ENCODE measurements around the gene NOP53. TPM values are rescaled to one million over a fixed set of nuclear protein-coding genes. Genes with fewer than 3 reads are reported as not detected.
"Not testable (repeated sequence)": the region's sequence is repeated elsewhere in the genome, so short reads cannot be mapped to it uniquely, and the experiment has no call there.

NOP53 gene
- total RNA-seq, 4 donors from 2014 or later, result 141 to 262 (median 150) TPM

GRCh38 chr19:47798904-47799266 lies 53.5 kb downstream of the NOP53 start:
- ATAC-seq, result no peak
- H3K4me1 ChIP-seq, result no peaks in the 10 kb centered on the region
- no peak for DNase-seq
- H3K27me3 ChIP-seq, result no peaks in the 10 kb centered on the region
- no peak overlapping the region for H3K27ac ChIP-seq
- no peak overlapping the region for H3K4me3 ChIP-seq
- no peaks in the 10 kb centered on the region for H3K36me3 ChIP-seq
- TF ChIP-seq CTCF (IDR thresholded peaks at IDR 0.05 in 4 of 5, conservative IDR thresholded peaks at IDR 0.05 in 1 of 5), result no peak
- TF ChIP-seq POLR2A (IDR thresholded peaks at IDR 0.05), result no peak
- no peaks in the 10 kb centered on the region for H3K9me3 ChIP-seq
- in situ Hi-C loops (cut with MboI; ENCODE audit: low sequenced_read_pairs in 4 of 4) (no loop called here), intact Hi-C loops (cut with DNase I; ENCODE audit: low total_unique reads) (no loop called here)

GRCh38 chr19:47801270-47801669 lies 55.9 kb downstream of the NOP53 start:
- no peaks in the 10 kb centered on the region for H3K9me3 ChIP-seq
- no peak for TF ChIP-seq CTCF (IDR thresholded peaks at IDR 0.05 in 4 of 5, conservative IDR thresholded peaks at IDR 0.05 in 1 of 5)
- no peak for TF ChIP-seq POLR2A (IDR thresholded peaks at IDR 0.05)
- H3K27ac ChIP-seq, result no peak overlapping the region
- no peak overlapping the region for H3K4me3 ChIP-seq
- in situ Hi-C loops (cut with MboI; ENCODE audit: low sequenced_read_pairs in 4 of 4), result no loop called here
- DNase-seq, result no peak
- ATAC-seq, result no peak
- no peaks in the 10 kb centered on the region for H3K4me1 ChIP-seq
- intact Hi-C loops (cut with DNase I; ENCODE audit: low total_unique reads), result no loop called here
- H3K27me3 ChIP-seq, result no peaks in the 10 kb centered on the region
- no peaks in the 10 kb centered on the region for H3K36me3 ChIP-seq

DNA sequence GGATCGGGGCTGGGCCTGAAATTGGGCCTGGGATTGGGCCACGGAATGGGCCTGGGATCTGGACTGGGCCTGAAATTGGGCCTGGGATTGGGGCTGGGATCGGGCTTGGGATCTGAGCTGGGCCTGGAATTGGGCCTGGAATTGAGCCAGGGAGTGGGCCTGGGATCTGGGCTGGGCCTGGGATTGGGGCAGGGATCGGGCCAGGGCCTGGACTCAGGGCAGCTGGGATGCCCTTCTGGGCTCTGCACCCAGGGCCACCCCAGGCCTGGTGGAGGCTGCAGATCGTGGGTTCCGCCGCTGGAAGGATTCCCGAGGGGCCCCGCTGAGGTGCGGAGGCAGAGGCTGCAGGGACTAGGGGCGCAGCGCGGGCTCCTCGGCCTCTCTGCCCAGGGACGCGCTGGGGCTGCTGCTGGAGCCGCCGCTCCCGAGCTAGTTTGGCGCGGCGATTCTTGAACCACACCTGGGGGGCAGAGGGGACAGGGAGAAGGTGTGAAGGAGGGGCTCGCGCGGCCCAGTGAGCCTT lies 57.2 kb downstream of the NOP53 start:
- H3K27ac ChIP-seq, result no peak overlapping the region
- TF ChIP-seq CTCF (IDR thresholded peaks at IDR 0.05 in 4 of 5, conservative IDR thresholded peaks at IDR 0.05 in 1 of 5) (no peak), POLR2A (IDR thresholded peaks at IDR 0.05) (no peak)
- in situ Hi-C loops (cut with MboI; ENCODE audit: low sequenced_read_pairs in 4 of 4), result no loop called here

DNA sequence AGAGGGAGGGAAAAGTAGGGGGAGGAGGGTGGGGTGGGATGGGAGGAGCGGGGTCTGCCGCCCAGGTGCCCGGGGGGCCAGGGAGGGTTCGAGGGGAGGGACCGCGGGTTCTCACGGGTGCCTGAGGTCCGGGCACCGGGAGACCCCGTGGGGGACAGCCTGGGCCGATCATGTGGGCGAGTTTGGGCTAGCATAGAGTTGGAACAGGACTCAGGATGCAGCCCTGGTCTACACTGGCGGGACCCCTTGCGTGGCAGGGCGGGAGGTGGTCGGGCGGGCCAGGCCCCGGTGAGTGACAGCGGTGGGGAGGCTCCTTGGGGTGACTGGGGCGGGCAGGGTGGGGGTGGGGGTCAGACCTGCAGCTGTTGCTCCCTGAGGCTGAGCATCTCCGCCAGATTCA lies 57.8 kb downstream of the NOP53 start:
- DNase-seq; H3K9me3 ChIP-seq; in situ Hi-C loops (cut with MboI; ENCODE audit: low sequenced_read_pairs in 4 of 4); H3K27ac ChIP-seq; H3K4me1 ChIP-seq; ATAC-seq; intact Hi-C loops (cut with DNase I; ENCODE audit: low total_unique reads); H3K27me3 ChIP-seq; H3K4me3 ChIP-seq; H3K36me3 ChIP-seq: not testable (repeated sequence)

More for the DNA sequence above, 57.2 kb downstream of the NOP53 start:
- DNase-seq, result no peak
- Histone ChIP-seq H3K27me3 (no peaks in the 10 kb centered on the region), H3K9me3 (no peaks in the 10 kb centered on the region), H3K36me3 (no peaks in the 10 kb centered on the region), H3K4me3 (no peak overlapping the region), H3K4me1 (no peaks in the 10 kb centered on the region)
- ATAC-seq, result no peak
- intact Hi-C loops (cut with DNase I; ENCODE audit: low total_unique reads), result no loop called here

- H3K27me3 ChIP-seq; ATAC-seq; H3K9me3 ChIP-seq; in situ Hi-C loops (cut with MboI; ENCODE audit: low sequenced_read_pairs in 4 of 4); H3K4me3 ChIP-seq; H3K36me3 ChIP-seq; H3K27ac ChIP-seq; intact Hi-C loops (cut with DNase I; ENCODE audit: low total_unique reads); H3K4me1 ChIP-seq; DNase-seq: not testable (repeated sequence)
These were observed 58.3 kb downstream of the NOP53 start for GRCh38 chr19:47803671-47804070.

- H3K9me3 ChIP-seq; ATAC-seq; H3K36me3 ChIP-seq; H3K27me3 ChIP-seq; H3K27ac ChIP-seq; intact Hi-C loops (cut with DNase I; ENCODE audit: low total_unique reads); DNase-seq; H3K4me3 ChIP-seq; in situ Hi-C loops (cut with MboI; ENCODE audit: low sequenced_read_pairs in 4 of 4); H3K4me1 ChIP-seq: not testable (repeated sequence)
These were observed 59.1 kb downstream of the NOP53 start, which contains the start of gene TPRX1 for GRCh38 chr19:47804451-47804850. TSS of gene TPRX1 (minus strand) at chr19:47804551. CDS start at chr19:47804539, 12 bp downstream.
